ENCODE results near the gene USP49. TPM values are rescaled to one million over a fixed set of nuclear protein-coding genes. Genes with fewer than 3 reads are reported as not detected.

The USP49 gene
- total RNA-seq, 1 donor from 2014 or later: 2.7 TPM

- DNase-seq (ENCODE audit: low read depth): no peak
- no peak for TF ChIP-seq CTCF (conservative IDR thresholded peaks at IDR 0.05; ENCODE audit: low read depth, low read length)
- H3K4me3 ChIP-seq (ENCODE audit: low read depth, low read length): no peak overlapping the region
These were observed 52.0 kb downstream of the USP49 start for GRCh38 chr6:41843178-41843577.

- DNase-seq (ENCODE audit: low read depth): no peak
- no peak for TF ChIP-seq CTCF (conservative IDR thresholded peaks at IDR 0.05; ENCODE audit: low read depth, low read length)
- no peak overlapping the region for H3K4me3 ChIP-seq (ENCODE audit: low read depth, low read length)
These were observed 54.8 kb downstream of the USP49 start for GRCh38 chr6:41840326-41840725.

GRCh38 chr6:41836660-41837052 is 58.5 kb downstream of the USP49 start:
- no peak for DNase-seq (ENCODE audit: low read depth)
- no peak for TF ChIP-seq CTCF (conservative IDR thresholded peaks at IDR 0.05; ENCODE audit: low read depth, low read length)
- no peak overlapping the region for H3K4me3 ChIP-seq (ENCODE audit: low read depth, low read length)

GRCh38 chr6:41836022-41836659 is 59.0 kb downstream of the USP49 start:
- no peak overlapping the region for H3K4me3 ChIP-seq (ENCODE audit: low read depth, low read length)
- no peak for TF ChIP-seq CTCF (conservative IDR thresholded peaks at IDR 0.05; ENCODE audit: low read depth, low read length)
- no peak for DNase-seq (ENCODE audit: low read depth)

- no peak overlapping the region for H3K4me3 ChIP-seq (ENCODE audit: low read depth, low read length)
- no peak for DNase-seq (ENCODE audit: low read depth)
- no peak for TF ChIP-seq CTCF (conservative IDR thresholded peaks at IDR 0.05; ENCODE audit: low read depth, low read length)
These were observed 62.9 kb downstream of the USP49 start for GRCh38 chr6:41832263-41832662.

GRCh38 chr6:41826343-41827022 is 68.7 kb downstream of the USP49 start:
- no peak for DNase-seq (ENCODE audit: low read depth)
- no peak overlapping the region for H3K4me3 ChIP-seq (ENCODE audit: low read depth, low read length)
- TF ChIP-seq CTCF (conservative IDR thresholded peaks at IDR 0.05; ENCODE audit: low read depth, low read length): no peak

Measured in epithelial cell of proximal tubule (primary cell).